HG03196 (cell line): ENCODE measurements around the gene ALPK1.
"Not testable (repeated sequence)": the region's sequence is repeated elsewhere in the genome, so short reads cannot be mapped to it uniquely, and the experiment has no call there.

Source experiments
- ATAC-seq: cut with Tn5 transposase; IDR thresholded peaks from one replicate; pipeline ENCODE4 v1.9.1; 2021; ENCODE audit not compliant: unreplicated experiment

Gene ALPK1

DNA sequence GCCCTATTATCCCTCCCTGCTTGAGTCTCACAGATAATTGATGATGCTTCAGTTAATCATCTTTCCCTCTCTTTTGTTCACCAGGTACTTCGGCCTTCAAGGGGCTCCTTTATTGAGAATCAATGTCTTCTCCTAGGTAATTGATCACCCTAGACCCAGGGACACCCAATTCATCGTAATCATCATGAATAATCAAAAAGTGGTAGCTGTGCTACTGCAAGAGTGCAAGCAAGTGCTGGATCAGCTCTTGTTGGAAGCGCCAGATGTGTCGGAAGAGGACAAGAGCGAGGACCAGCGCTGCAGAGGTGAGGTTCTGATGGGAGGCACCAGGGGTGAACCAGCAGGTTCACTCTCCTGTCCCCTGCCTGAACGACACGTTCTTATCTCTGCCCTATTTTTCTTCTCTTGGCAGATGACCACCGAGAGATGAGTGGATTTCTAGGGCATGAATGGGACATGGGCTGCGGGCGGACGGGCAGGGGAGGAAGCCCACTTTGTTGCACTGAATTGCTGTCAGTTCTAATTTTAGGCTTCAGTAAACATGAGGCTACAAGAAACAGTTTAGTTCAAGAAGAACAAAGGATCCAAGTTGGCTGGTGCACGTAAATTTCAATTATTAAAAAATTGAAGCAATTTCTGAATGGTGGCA lies 80.5 kb downstream of the ALPK1 start:
- ATAC-seq = no peak

DNA sequence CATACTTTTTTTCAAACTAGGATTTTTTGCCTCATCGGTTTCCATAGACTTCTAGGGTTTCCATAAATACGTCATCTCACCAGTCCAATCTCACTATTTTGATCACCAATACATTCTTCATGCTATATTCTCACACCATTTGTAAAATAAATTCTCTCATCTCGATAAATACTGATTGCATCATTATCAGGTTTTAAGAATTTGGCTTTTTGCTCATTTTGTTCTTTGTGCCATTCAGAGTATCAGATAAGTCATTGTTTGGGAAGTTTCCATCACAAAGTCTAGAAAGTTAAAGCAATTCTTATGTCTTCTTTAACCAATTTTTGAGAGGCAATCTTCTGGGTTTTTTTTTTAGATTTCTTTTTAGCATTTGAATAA lies 81.1 kb downstream of the ALPK1 start:
- ATAC-seq = no peak

DNA sequence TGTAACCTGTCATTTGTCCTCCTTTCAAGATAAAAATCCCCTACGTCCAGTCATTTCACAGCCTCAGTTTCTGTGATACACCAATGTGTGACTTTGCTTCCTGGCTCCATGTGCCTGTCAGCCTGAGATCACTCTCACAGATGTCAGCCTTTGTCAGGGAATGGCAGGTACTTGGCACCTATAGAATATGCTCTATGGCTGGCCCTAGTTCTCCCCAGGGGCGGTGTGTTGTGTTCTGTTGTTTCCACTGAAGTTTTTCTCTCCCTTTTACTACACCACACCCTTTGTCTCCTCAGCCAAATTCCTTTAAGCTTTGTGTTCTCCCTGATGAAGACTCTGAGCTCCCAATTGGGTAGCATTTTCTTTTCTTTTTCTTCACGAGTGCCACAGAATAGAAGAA lies 81.7 kb downstream of the ALPK1 start:
- no peak for ATAC-seq

DNA sequence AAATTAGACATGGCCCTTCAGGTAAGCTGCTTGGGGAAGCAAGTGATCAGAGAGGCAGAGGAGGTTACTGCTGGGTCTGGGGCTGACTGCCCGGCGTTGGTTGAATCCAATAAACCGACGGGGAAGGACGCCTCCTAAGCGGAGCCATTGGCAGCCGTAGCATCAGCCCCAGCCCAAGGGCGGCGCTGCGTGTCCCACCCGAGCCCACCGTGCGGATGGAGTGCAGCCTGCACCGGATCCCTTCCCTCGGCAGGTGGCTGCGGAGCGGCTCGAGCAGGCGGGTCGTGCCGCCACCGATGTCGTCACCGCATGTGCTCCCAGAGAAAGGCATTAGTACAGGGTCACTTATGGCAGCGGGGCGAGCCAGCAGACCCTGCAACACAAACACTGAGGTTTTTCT lies 82.1 kb downstream of the ALPK1 start:
- no peak for ATAC-seq

DNA sequence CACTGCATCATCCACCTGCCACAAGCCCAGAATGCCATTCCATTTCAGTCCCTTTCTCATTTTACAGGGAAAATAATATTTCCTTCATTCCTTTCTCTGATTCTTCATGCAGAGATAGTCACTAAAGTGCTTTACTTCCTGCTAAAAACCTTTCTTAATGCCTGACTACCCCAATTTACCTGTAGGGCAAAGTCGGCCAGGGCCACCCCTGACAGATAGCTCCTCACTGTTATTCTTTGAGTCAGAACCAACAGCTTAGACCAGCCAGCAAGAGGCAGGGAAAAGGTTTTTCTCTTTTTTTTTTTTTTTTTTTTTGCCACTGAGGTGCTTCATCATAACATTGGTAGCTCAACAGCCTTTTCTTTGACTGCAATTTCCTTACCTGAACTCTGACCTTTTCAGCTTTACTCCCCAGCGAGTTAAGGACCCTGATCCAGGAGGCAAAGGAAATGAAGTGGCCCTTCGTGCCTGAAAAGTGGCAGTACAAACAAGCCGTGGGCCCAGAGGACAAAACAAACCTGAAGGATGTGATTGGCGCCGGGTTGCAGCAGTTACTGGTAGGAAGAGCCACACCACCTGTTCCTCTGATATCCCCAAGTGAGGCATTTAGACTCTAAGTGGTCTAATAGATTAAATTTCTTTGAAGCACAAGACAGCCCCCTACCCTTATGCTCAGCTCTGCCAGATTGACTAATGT lies 85.0 kb downstream of the ALPK1 start:
- no peak for ATAC-seq

DNA sequence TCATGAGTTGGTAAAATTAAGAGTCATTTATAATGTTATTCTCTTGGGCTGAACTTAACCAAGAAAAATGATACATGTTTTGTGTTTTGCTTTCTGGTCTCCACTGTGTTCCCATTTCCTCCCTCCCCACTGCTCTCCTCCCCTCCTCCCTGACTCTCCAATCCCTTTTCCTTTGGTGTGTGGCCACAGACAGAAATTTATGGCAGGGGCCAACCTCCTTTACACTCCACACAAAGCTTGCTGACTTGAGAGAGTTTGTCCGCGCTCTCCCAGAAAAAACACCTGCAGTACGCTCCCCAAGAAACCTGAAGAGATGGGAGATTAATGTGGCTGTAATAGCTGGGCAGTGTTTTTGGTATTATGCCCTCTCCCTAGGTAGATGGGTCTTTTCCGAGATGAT lies 88.9 kb downstream of the ALPK1 start:
- no peak for ATAC-seq

DNA sequence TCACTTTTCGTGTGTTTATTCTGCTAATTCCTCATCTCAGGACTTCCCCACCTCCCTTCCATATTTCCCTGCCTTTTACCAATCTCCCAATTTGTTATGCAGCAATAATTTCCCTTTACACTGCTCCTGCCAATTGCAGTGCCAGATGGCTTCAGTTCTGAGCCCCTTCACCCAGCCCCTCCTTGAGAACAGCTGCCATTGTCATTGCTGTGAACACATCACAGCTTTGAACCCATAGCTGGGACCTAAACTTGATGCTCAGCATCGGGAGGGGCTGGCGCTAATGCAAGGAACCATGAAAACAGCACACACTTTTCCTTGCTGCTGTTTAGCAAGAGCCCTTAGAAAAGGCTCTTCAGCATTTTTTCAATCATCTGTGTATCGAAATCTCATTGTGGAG lies 104.9 kb downstream of the ALPK1 start:
- ATAC-seq = no peak

DNA sequence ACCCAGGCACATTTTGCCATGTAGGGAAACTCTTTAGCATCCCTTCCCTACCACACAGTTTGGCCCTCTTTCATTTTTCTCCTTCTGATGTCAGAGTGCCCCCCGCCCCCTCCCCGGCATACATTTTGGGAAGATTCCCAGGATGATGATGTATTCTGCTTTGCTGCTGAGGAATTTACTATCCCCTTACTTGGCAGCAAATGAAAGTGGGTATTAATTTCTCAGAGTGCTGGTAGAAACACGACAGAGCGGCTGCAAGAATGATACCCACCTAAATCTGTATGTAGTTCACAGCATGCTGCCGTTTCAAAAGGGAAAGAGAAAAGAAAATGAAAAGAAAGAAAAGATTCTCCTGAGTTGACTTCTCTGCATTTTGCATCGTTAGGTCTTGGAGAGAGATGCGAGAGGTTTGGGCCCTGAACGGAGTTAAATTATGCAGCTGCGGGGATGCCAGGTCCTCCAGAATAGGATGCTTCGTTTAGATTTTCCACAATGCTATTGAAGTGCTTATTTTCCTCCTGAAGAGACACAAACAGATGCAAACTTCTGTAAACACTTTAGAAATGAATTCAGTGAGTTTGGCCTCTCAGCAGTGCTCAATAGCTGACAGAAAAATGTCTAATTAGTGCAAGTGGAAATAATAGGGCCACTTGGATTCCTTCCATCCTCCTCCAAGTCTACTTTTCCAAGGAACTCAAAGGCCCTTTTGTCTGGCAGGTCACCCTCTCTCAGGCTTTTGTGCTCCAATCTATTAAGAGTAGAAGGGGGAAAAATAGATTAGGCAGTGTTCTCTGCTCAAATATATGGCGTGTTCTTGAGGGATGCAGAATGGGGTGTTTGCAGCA lies 106.2 kb downstream of the ALPK1 start:
- no peak for ATAC-seq

DNA sequence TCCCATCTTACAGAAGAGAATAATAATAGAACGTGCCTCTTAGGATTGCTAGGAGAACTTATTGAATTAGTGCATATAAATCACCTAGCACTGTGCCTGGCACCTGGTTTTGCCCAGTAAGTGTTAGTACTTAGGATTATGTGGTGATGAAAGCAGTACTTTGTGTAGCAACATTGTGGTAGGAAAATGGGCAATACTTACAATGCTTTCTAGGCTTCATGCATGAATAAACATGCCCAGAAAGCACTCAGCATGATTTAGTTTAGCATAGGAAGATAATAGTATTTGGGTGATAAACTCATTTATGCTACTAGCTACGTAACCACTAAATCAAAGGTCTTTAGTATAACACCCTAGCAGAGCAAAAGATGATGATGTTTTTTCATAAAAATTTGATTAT lies 113.2 kb downstream of the ALPK1 start:
- ATAC-seq = no peak

DNA sequence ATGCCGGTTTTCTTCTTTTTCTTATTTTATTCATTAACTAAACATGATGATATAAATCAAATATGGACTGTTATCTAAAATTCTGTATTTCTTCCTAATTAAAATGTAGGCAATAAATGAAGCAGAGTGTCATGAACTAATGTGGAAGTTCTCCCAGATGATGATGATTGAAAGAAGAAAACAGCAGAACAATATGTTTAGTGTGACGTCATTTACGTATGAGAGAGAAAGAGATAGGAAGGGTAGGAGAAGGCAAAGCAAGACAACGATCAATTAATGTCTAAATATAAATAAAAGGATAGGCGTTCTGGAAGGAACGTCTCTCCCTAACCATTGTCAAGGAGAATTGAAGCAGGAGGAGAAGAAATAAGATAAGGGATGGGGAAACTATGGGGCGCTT lies 113.6 kb downstream of the ALPK1 start:
- no peak for ATAC-seq

DNA sequence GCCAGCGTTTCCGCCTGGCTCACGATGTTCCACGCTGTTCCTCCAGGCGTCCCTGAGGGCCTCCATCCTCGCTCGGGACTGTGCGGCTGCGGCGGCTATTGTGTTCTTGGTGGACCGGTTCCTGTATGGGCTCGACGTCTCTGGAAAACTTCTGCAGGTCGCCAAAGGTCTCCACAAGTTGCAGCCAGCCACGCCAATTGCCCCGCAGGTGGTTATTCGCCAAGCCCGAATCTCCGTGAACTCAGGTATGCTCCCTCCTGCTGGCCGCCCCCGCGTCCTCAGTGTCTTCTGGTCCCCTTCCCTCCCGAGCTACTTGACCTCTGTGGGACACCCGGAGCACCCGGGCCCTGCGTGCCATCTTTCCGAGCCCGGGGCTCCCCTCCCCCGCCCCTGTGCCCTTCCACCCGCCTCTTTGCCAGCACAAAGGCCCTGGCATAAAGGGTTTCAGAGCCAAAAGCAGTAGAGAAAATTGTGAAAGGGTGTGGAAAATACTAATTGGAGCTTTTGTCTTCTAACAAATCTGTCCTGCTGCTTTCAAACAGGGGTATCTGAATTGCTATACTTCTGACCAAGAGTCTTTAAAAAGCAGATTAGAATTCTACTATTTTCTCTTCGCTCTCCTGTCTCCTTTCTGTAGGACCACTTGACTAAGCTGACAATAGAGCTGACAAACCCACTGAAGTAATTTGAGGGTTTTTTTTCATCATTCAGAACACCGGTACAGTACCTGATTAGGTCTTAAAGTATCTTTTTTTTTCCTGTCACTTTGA lies 114.8 kb downstream of the ALPK1 start:
- ATAC-seq = no peak

DNA sequence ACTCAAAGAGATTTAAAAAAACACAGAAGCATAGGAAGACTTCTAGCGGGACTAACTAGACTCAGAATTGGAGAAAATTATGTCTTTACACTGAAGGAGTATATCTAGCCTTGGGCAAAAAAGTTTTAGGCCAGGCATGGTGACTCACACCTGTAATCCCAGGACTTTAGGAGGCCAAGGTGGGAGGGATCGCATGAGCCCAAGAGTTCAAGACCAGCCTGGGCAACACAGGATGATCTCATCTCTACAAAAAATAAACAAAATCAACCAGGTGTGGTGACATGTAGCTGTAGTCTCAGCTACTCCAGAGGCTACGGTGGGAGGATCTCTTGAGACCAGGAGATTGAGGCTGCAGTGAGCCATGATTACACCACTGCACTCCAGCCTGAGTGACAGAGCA lies 119.3 kb downstream of the ALPK1 start:
- ATAC-seq = no peak

DNA sequence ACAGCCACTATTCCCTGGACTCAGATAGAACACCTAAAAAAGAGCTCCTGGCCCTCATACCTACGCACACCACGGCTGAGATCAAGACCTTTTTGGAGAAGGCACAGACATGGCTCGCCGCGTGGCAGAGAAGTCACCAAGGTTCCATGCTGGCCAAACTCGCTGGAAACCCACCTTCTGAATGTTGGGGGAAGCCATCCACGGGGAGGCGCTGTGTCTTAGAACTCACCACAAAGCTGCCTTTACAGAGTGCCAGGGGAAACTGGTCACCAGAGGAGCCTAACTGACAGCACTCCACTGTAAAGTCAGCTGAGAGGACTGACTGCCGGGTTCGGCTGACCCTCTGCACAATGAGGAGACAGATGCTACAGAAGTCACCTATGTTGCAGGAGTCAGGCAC lies 120.9 kb downstream of the ALPK1 start:
- no peak for ATAC-seq

DNA sequence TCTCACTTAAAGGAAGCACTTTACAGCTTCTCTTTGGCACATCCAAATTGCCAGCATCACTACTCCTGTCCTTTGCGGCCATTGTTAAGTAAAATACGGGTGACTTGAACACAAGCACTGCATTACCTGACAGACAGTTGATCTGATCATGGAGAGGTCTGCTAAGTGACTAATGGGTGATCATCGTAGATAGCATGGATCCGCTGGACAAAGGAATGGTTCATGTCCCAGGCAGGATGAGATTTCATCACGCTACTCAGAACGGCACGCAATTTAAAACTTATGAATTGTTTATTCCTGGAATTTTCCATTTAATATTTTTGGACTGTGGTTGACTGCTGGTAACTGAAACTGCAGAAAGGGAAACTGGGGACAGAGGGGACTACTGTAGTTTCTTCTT lies 124.7 kb downstream of the ALPK1 start:
- ATAC-seq = no peak

DNA sequence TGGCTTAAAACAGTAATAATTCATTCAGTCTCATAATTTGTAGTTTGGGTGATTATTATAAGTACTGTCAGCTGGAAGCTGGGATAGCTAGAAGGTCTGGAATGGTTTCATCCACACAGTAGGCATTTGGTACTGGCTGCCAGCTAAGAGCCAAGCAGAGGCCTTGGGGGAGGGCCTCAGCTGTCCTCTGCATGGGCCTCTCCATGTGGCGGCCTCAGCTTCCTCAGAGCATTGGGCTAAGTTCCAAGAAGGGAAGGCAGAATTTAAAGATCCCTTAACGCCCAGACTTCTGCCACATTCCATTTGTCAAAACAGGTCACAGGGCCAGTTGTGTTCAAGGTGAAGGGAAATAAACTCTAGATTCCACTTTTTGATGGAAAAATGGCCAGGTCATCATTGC lies 125.5 kb downstream of the ALPK1 start:
- ATAC-seq = no peak

DNA sequence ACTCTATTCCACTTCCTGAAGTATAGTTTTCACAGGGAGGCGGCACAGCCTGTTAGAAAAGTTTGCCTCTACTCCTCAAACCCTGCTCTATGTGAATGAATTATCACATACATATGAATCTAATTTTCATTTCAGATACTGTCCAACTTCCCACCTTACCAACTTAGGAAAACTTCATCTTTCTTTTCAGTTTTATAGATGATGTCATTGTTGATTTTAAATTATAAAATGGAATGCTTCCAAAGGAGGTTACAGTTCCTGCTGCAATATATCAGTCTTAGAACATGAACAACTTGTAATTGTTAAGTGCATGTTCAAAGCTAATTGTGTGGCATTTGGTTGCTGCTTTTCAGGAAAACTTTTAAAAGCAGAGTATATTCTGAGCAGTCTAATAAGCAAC lies 126.4 kb downstream of the ALPK1 start:
- no peak for ATAC-seq

DNA sequence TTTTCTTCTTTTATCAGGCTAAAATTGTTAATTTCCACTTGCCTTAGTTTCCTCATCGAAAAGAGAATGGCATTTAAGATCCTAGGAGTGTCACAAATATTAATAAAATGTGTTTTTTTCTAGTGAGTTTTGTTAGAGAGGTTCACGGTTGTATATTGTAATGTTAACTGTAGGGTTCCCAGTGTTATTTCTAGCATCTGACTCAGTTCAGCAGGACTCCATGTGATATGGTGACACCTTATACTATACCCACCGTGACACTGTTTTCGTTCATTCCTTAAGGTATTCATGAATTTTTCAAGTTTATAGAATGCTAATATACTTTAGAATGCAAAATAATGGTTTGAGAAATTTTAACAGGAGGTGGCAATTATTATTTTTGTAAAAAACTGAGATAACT lies 128.7 kb downstream of the ALPK1 start:
- ATAC-seq = no peak

DNA sequence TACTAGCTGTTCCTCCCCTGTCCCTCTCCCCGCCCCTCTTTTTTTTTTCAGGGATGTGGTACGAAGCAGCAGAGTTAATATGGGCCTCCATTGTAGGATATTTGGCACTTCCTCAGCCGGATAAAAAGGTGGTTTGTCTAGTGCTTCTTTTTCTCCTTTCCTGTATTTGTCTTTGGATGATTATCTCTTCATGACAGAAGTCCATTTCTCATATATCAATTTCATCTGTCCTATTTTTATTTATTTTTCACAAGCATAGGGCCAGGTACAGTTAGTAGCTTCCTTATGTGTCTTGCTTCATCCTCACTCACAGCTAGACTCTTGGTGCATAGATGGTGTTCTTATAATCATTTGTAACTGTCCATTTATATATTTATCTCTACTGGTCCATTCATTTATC lies 129.2 kb downstream of the ALPK1 start:
- ATAC-seq = no peak

DNA sequence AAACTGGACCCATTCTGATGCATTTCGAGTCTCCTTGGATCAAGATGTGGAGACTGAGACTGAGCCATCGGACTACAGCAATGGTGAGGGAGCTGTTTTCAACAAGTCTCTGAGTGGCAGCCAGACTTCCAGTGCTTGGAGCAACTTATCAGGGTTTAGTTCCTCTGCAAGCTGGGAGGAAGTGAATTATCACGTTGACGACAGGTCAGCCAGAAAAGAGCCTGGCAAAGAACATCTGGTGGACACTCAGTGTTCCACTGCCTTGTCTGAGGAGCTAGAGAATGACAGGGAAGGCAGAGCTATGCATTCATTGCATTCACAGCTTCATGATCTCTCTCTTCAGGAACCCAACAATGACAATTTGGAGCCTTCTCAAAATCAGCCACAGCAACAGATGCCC lies 134.0 kb downstream of the ALPK1 start:
- no peak for ATAC-seq

DNA sequence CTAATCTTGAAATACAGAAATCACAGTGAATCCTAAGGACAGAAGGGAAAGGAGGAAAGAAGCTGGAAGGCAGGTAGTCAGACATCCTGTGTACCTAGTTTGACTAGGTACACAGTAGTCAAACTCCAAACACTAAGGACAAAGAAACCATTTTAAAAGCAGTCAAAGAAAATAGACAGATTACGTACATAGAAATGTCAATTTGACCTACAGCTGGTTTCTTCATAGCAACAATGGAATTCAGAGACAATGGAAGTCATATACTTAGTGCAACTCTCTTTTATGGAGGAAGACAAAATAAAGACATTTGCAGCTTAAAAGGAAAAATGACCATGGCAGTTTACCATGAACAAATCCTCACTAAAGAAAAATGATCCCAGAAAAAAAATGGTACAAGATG lies 139.8 kb downstream of the ALPK1 start:
- no peak for ATAC-seq

DNA sequence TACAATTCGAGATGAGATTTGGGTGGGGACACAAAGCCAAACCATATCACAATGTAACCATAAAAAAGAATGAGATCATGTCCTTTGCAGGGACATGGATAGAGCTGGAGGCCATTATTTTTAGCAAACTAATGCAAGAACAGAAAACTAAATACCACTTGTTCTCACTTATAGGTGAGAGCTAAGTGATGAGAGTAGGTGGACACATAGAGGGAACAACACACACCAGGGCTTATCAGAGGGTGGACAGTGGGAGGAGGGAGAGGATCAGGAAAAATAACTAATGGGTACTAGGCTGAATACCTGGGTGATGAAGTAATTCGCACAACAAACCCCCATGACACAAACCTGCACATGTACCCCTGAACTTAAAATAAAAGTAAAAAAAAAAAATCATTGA lies 145.1 kb downstream of the ALPK1 start:
- ATAC-seq = not testable (repeated sequence)
